MM.1S (cell line): ENCODE measurements around the gene MFNG.

ENCODE experiments used
- DNase-seq: peaks from one replicate; pipeline ENCODE4 v3.0.0-alpha.2; 2015
- H2AFZ ChIP-seq: fragments of 300-600 bp; sonication (generic); 2 replicates; pipeline ENCODE4 v1.6.0; 2016; ENCODE audit warnings: antibody characterized with exemption, low read length
- H3F3A ChIP-seq: fragments of 300-600 bp; sonication (generic); 2 replicates; pipeline ENCODE4 v1.6.1; 2016; ENCODE audit warnings: mild to moderate bottlenecking, antibody characterized with exemption, low read length, moderate library complexity, mixed read lengths; ENCODE audit not compliant: insufficient read depth
- H3K27ac ChIP-seq: fragments of 300-600 bp; sonication (generic); 2 replicates; pipeline ENCODE4 v1.5.1; 2016; ENCODE audit warnings: mild to moderate bottlenecking, low read length
- H3K27me3 ChIP-seq: fragments of 300-600 bp; sonication (generic); replicated peaks from 2 replicates; pipeline ENCODE4 v1.6.0; 2016; ENCODE audit warnings: low read length; ENCODE audit not compliant: insufficient read depth
- H3K36me3 ChIP-seq: fragments of 300-600 bp; sonication (generic); replicated peaks from 2 replicates; pipeline ENCODE4 v1.6.1; 2016; ENCODE audit warnings: mild to moderate bottlenecking, low read length, mixed read lengths; ENCODE audit not compliant: insufficient read depth
- H3K4me1 ChIP-seq: fragments of 300-600 bp; sonication (generic); 2 replicates; pipeline ENCODE4 v1.6.1; 2016; ENCODE audit warnings: low read length, mixed read lengths
- H3K4me2 ChIP-seq: fragments of 300-600 bp; sonication (generic); 2 replicates; pipeline ENCODE4 v1.6.0; 2016; ENCODE audit warnings: low read depth, low read length
- H3K4me3 ChIP-seq: fragments of 300-600 bp; sonication (generic); 2 replicates; pipeline ENCODE4 v1.5.1; 2016; ENCODE audit warnings: low read length, mixed read lengths
- H3K79me2 ChIP-seq: fragments of 300-600 bp; sonication (generic); 2 replicates; pipeline ENCODE4 v1.6.1; 2016; ENCODE audit warnings: mixed run types, low read length, mixed read lengths
- H3K9ac ChIP-seq: fragments of 300-600 bp; sonication (generic); 2 replicates; pipeline ENCODE4 v1.6.1; 2016; ENCODE audit warnings: low read length, mixed read lengths
- H3K9me2 ChIP-seq: fragments of 300-600 bp; sonication (generic); replicated peaks from 2 replicates; pipeline ENCODE4 v1.6.1; 2016; ENCODE audit warnings: mild to moderate bottlenecking, low read length, mixed read lengths; ENCODE audit not compliant: insufficient read depth
- H3K9me3 ChIP-seq: fragments of 300-600 bp; sonication (generic); replicated peaks from 2 replicates; pipeline ENCODE4 v1.6.1; 2016; ENCODE audit warnings: mild to moderate bottlenecking, low read length, mixed read lengths; ENCODE audit not compliant: insufficient read depth
- H4K20me1 ChIP-seq: fragments of 300-600 bp; sonication (generic); 2 replicates; pipeline ENCODE4 v1.6.1; 2016; ENCODE audit warnings: mild to moderate bottlenecking, low read length, moderate library complexity, mixed read lengths; ENCODE audit not compliant: insufficient read depth
- EZH2 ChIP-seq: fragments of 300-600 bp; sonication (generic); optimal IDR thresholded peaks from 2 replicates; pipeline ENCODE3; 2017; ENCODE audit warnings: low read depth, mild to moderate bottlenecking, antibody characterized with exemption, low read length, mixed read lengths
- EZH2phosphoT487 ChIP-seq: fragments of 300-600 bp; sonication (generic); IDR thresholded peaks from 2 replicates; pipeline ENCODE4 v1.6.1; 2018; ENCODE audit warnings: antibody characterized with exemption, low read length
- TF ChIP-seq, protein P1 (sequence below): fragments of 300-600 bp; sonication (generic); IDR thresholded peaks from 2 replicates; pipeline ENCODE4 v1.5.1; 2016; ENCODE audit warnings: antibody characterized with exemption, low read length, mixed read lengths

MFNG gene

DNA sequence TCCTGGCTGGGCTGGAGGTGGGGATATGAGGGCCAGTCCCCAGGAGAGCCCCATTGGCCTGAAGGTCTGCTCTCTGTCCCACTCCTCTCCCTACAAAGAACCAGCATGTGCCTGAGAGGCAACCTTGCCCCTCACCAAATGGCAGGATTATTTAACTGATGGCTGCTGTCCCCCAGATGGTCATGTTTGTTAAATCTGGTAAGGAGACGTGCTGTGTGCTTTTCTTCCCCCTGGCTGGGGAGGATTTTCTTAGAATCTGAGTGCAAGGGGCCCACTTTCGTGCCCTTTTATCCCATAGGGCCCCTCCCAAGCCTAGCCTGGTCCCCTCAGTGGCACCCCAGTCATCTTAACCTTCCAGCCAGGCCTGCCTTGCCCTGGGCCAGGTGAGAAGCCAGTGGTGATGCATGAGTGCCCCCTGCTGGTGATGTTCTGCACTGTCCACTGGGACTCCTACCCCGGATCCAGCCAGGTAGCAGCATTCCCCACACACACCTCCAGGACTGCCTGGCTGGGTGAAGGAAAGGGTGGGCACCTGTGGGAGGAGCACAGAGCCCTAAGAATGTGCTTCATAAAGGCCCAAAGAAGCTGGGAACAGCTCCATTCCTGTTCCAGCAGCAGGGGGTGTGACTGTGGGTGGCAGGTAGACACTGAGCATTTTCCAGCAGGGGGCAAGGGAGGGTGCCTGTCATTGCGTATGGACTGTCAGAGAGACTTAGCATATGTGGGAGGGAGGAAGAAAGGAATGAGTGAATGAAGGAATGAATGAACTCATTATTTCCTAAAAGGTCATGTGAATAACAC lies 28.9 kb downstream of the MFNG start:
- TF ChIP-seq, protein P1, sequence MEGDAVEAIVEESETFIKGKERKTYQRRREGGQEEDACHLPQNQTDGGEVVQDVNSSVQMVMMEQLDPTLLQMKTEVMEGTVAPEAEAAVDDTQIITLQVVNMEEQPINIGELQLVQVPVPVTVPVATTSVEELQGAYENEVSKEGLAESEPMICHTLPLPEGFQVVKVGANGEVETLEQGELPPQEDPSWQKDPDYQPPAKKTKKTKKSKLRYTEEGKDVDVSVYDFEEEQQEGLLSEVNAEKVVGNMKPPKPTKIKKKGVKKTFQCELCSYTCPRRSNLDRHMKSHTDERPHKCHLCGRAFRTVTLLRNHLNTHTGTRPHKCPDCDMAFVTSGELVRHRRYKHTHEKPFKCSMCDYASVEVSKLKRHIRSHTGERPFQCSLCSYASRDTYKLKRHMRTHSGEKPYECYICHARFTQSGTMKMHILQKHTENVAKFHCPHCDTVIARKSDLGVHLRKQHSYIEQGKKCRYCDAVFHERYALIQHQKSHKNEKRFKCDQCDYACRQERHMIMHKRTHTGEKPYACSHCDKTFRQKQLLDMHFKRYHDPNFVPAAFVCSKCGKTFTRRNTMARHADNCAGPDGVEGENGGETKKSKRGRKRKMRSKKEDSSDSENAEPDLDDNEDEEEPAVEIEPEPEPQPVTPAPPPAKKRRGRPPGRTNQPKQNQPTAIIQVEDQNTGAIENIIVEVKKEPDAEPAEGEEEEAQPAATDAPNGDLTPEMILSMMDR, result peak; percentile 92
- TF ChIP-seq EZH2phosphoT487, result no peak
- no peak overlapping the region for H3K4me2 ChIP-seq
- H3K27ac ChIP-seq, result no peak overlapping the region
- no peaks in the 10 kb centered on the region for H3K9me3 ChIP-seq
- no peaks in the 10 kb centered on the region for H3K4me1 ChIP-seq
- H3K9ac ChIP-seq, result no peak overlapping the region
- no peaks in the 10 kb centered on the region for H3K9me2 ChIP-seq
- peaks cover 24% of the 10 kb centered on the region for H3K27me3 ChIP-seq
- no peaks in the 10 kb centered on the region for H4K20me1 ChIP-seq
- DNase-seq, result peak; percentile 64
- no peaks in the 10 kb centered on the region for H3K79me2 ChIP-seq
- no peak overlapping the region for H3K4me3 ChIP-seq
- no peaks in the 10 kb centered on the region for H3K36me3 ChIP-seq
- H2AFZ ChIP-seq, result no peak overlapping the region
- no peaks in the 10 kb centered on the region for H3F3A ChIP-seq

DNA sequence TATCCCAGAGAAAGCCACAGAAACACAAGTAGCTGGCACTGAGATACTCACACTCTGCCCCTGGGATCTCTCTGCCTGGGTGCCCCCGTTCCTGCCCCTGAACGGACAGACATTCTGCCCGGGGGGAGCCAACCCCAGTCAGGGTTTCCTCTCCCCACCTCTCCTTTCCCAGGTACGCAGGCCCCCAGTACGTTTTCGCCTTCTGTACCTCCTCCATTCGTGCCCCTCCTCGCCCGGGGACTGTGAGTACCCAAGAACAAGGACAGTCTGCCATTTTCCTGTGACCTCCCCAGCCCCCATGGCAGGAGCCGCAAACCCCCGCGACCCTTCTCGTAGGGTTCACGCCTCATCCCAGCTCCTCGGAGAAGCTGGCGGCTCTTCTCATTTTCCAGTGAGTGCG lies 29.8 kb downstream of the MFNG start:
- H3K9ac ChIP-seq, result no peak overlapping the region
- H3K27me3 ChIP-seq, result peaks cover 30% of the 10 kb centered on the region
- H3K4me1 ChIP-seq, result no peaks in the 10 kb centered on the region
- H3K36me3 ChIP-seq, result no peaks in the 10 kb centered on the region
- TF ChIP-seq EZH2phosphoT487 (no peak), EZH2 (no peak)
- TF ChIP-seq, protein P1, result no peak
- H4K20me1 ChIP-seq, result no peaks in the 10 kb centered on the region
- H2AFZ ChIP-seq, result no peak overlapping the region
- no peak overlapping the region for H3K4me2 ChIP-seq
- no peak overlapping the region for H3K27ac ChIP-seq
- no peaks in the 10 kb centered on the region for H3K79me2 ChIP-seq
- no peaks in the 10 kb centered on the region for H3K9me2 ChIP-seq
- no peaks in the 10 kb centered on the region for H3F3A ChIP-seq
- no peak for DNase-seq
- H3K4me3 ChIP-seq, result no peak overlapping the region
- H3K9me3 ChIP-seq, result no peaks in the 10 kb centered on the region

DNA sequence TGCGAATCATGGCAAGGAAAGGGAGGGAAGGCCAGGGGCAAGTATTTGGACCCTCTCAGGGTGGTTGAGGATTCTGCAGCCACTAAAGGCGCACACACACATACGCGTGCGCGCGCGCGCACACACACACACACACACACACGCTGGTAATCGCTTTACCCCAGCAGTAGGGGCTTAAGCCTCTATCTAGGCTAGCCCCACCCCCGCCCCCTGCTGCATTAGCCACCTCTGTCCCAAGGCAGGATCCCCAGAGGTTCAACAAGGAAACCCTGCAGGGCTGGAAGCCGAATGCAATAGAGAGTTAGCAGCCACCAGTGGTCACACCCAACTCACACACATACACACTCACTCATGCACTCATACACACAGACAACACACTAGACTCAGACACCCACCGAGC lies 30.3 kb downstream of the MFNG start:
- Histone ChIP-seq H3K9me2 (no peaks in the 10 kb centered on the region), H3K9ac (no peak overlapping the region), H3K27me3 (peaks cover 30% of the 10 kb centered on the region), H3K4me1 (no peaks in the 10 kb centered on the region), H3F3A (no peaks in the 10 kb centered on the region), H4K20me1 (no peaks in the 10 kb centered on the region), H3K4me3 (no peak overlapping the region), H3K79me2 (no peaks in the 10 kb centered on the region), H3K27ac (no peak overlapping the region), H3K9me3 (no peaks in the 10 kb centered on the region), H2AFZ (no peak overlapping the region), H3K36me3 (no peaks in the 10 kb centered on the region), H3K4me2 (no peak overlapping the region)
- no peak for TF ChIP-seq EZH2phosphoT487
- TF ChIP-seq EZH2, result no peak
- TF ChIP-seq, protein P1, result no peak
- DNase-seq, result no peak
